SK-N-SH treated with all-trans-retinoic acid at 6 μM for 48 hours (cell line): ENCODE results near the gene MRPS14.

ENCODE experiments used
- ATAC-seq: fragments of 200-7000 bp; cut with Tn5 transposase; 3 replicates; pipeline ENCODE4 v1.9.1; 2020; ENCODE audit warnings: mild to moderate bottlenecking, moderate library complexity
- ARNTL ChIP-seq: fragments of 450-650 bp; formaldehyde crosslinking; IDR thresholded peaks from 2 replicates; pipeline ENCODE4 v1.5.0; 2020; ENCODE audit warnings: low read depth, mild to moderate bottlenecking, moderate library complexity, borderline replicate concordance
- BACH2 ChIP-seq: fragments of 250-450 bp; sonication (Bioruptor Pico); IDR thresholded peaks from 2 replicates; pipeline ENCODE4 v1.9.0; 2021; ENCODE audit warnings: mild to moderate bottlenecking, borderline replicate concordance
- CREB5 ChIP-seq: fragments of 250-450 bp; sonication (Bioruptor Pico); IDR thresholded peaks from 2 replicates; pipeline ENCODE4 v1.5.1; 2020; ENCODE audit warnings: low read depth, mild to moderate bottlenecking, moderate library complexity
- CSDC2 ChIP-seq: fragments of 250-450 bp; sonication (Bioruptor Pico); IDR thresholded peaks from 2 replicates; pipeline ENCODE4 v1.5.0; 2020; ENCODE audit warnings: mild to moderate bottlenecking, moderate library complexity
- ESRRG ChIP-seq: fragments of 250-450 bp; sonication (Bioruptor Pico); IDR thresholded peaks from 2 replicates; pipeline ENCODE4 v1.6.1; 2021; ENCODE audit warnings: mild to moderate bottlenecking
- GLIS3 ChIP-seq: fragments of 250-450 bp; sonication (Bioruptor Pico); IDR thresholded peaks from 2 replicates; pipeline ENCODE4 v1.5.0; 2020; ENCODE audit warnings: mild to moderate bottlenecking, moderate library complexity
- ISL1 ChIP-seq: fragments of 250-450 bp; sonication (Bioruptor Pico); IDR thresholded peaks from 2 replicates; pipeline ENCODE4 v2.1.2; 2022; ENCODE audit warnings: mild to moderate bottlenecking, moderate library complexity
- OSR1 ChIP-seq: fragments of 250-450 bp; sonication (Bioruptor Pico); IDR thresholded peaks from 2 replicates; pipeline ENCODE4 v1.8.0; 2022; ENCODE audit warnings: moderate library complexity, mild to moderate bottlenecking, inconsistent platforms
- PATZ1 ChIP-seq: fragments of 250-450 bp; sonication (Bioruptor Pico); IDR thresholded peaks from 2 replicates; pipeline ENCODE4 v1.8.0; 2020; ENCODE audit warnings: mild to moderate bottlenecking, moderate library complexity, borderline replicate concordance
- POU6F1 ChIP-seq: fragments of 250-450 bp; sonication (Bioruptor Pico); IDR thresholded peaks from 2 replicates; pipeline ENCODE4 v1.8.0; 2021; ENCODE audit warnings: low read depth, mild to moderate bottlenecking, moderate library complexity, borderline replicate concordance
- PPARA ChIP-seq: fragments of 250-450 bp; sonication (Bioruptor Pico); IDR thresholded peaks from 2 replicates; pipeline ENCODE4 v1.5.0; 2020; ENCODE audit warnings: mild to moderate bottlenecking, borderline replicate concordance
- RARB ChIP-seq: fragments of 250-450 bp; sonication (Bioruptor Pico); IDR thresholded peaks from 2 replicates; pipeline ENCODE4 v1.8.0; 2021; ENCODE audit warnings: mild to moderate bottlenecking, moderate library complexity
- SNAI2 ChIP-seq: fragments of 250-450 bp; sonication (Bioruptor Pico); IDR thresholded peaks from 2 replicates; pipeline ENCODE4 v1.5.0; 2020; ENCODE audit warnings: mild to moderate bottlenecking, moderate library complexity
- TCF4 ChIP-seq: fragments of 250-450 bp; sonication (Bioruptor Pico); IDR thresholded peaks from 2 replicates; pipeline ENCODE4 v1.8.0; 2021; ENCODE audit warnings: mild to moderate bottlenecking, moderate library complexity, borderline replicate concordance
- TOX ChIP-seq: fragments of 250-450 bp; sonication (Bioruptor Pico); IDR thresholded peaks from 2 replicates; pipeline ENCODE4 v1.8.0; 2021; ENCODE audit warnings: mild to moderate bottlenecking, moderate library complexity, borderline replicate concordance
- TSHZ2 ChIP-seq: fragments of 250-450 bp; sonication (Bioruptor Pico); IDR thresholded peaks from 2 replicates; pipeline ENCODE4 v1.5.0; 2020; ENCODE audit warnings: mild to moderate bottlenecking, moderate library complexity
- ZC3H10 ChIP-seq: fragments of 250-450 bp; sonication (Bioruptor Pico); IDR thresholded peaks from 2 replicates; pipeline ENCODE4 v1.5.1; 2021; ENCODE audit warnings: mild to moderate bottlenecking, moderate library complexity
- ZFP3 ChIP-seq: fragments of 250-450 bp; sonication (Bioruptor Pico); IDR thresholded peaks from 2 replicates; pipeline ENCODE4 v1.5.0; 2020; ENCODE audit warnings: mild to moderate bottlenecking, moderate library complexity
- ZFP30 ChIP-seq: fragments of 450-650 bp; formaldehyde crosslinking; IDR thresholded peaks from 2 replicates; pipeline ENCODE4 v1.5.0; 2022; ENCODE audit warnings: mild to moderate bottlenecking, moderate library complexity
- ZNF565 ChIP-seq: fragments of 450-650 bp; formaldehyde crosslinking; conservative IDR thresholded peaks from 2 replicates; pipeline ENCODE4 v1.5.0; 2020; ENCODE audit warnings: low read depth, mild to moderate bottlenecking, moderate library complexity
- ZNF70 ChIP-seq: fragments of 450-650 bp; formaldehyde crosslinking; IDR thresholded peaks from 2 replicates; pipeline ENCODE4 v1.5.0; 2020; ENCODE audit warnings: mild to moderate bottlenecking, moderate library complexity
- ZNF8 ChIP-seq: fragments of 450-650 bp; formaldehyde crosslinking; IDR thresholded peaks from 2 replicates; pipeline ENCODE4 v1.5.0; 2020; ENCODE audit warnings: mild to moderate bottlenecking, moderate library complexity

MRPS14 gene

GRCh38 chr1:174989536-174990220, 33.5 kb downstream of the MRPS14 start:
- 0 out of 3 replicates have a peak, but pooled peaks have one; percentile 10 for ATAC-seq
- TF ChIP-seq BACH2 (no peak), PATZ1 (CRISPR knock-in tag) (no peak), OSR1 (no peak), ARNTL (CRISPR knock-in tag) (no peak), PPARA (CRISPR knock-in tag) (no peak), CREB5 (CRISPR knock-in tag) (no peak), ZFP30 (CRISPR knock-in tag) (no peak), POU6F1 (CRISPR knock-in tag) (no peak), ESRRG (no peak), ISL1 (no peak), ZNF70 (CRISPR knock-in tag) (no peak), ZC3H10 (CRISPR knock-in tag) (no peak), ZNF8 (CRISPR knock-in tag) (no peak), RARB (CRISPR knock-in tag) (no peak)
- TF ChIP-seq, all 23 proteins: peak for 0

- TF ChIP-seq TOX (no peak), GLIS3 (CRISPR knock-in tag) (no peak), TSHZ2 (no peak), ZC3H10 (CRISPR knock-in tag) (no peak), PPARA (CRISPR knock-in tag) (no peak), CREB5 (CRISPR knock-in tag) (no peak), TCF4 (CRISPR knock-in tag) (no peak), ISL1 (no peak), ZFP3 (CRISPR knock-in tag) (no peak), OSR1 (no peak), ZNF70 (CRISPR knock-in tag) (no peak), ZFP30 (CRISPR knock-in tag) (no peak), CSDC2 (CRISPR knock-in tag) (no peak), SNAI2 (CRISPR knock-in tag) (no peak), BACH2 (no peak), ZNF565 (no peak)
Observed at GRCh38 chr1:174988986-174989385, 34.2 kb downstream of the MRPS14 start.

GRCh38 chr1:174988539-174988938, 34.7 kb downstream of the MRPS14 start:
- ATAC-seq: no peak
- no peak for TF ChIP-seq ZFP30 (CRISPR knock-in tag)
- TF ChIP-seq BACH2: no peak
- TF ChIP-seq TSHZ2: no peak
- TF ChIP-seq ZNF8 (CRISPR knock-in tag): no peak
- no peak for TF ChIP-seq ISL1
- TF ChIP-seq SNAI2 (CRISPR knock-in tag): no peak
- no peak for TF ChIP-seq RARB (CRISPR knock-in tag)
- TF ChIP-seq ZNF565: no peak
- TF ChIP-seq TOX: no peak
- no peak for TF ChIP-seq GLIS3 (CRISPR knock-in tag)
- TF ChIP-seq ZNF70 (CRISPR knock-in tag): no peak
- no peak for TF ChIP-seq POU6F1 (CRISPR knock-in tag)
- no peak for TF ChIP-seq ZFP3 (CRISPR knock-in tag)

More at GRCh38 chr1:174988986-174989385, 34.2 kb downstream of the MRPS14 start:
- ATAC-seq: no peak
